ENCODE results near the gene BCOR.
A peak's percentile ranks its signal among the peaks of the same experiment; 100 is the strongest.

The BCOR gene

DNA sequence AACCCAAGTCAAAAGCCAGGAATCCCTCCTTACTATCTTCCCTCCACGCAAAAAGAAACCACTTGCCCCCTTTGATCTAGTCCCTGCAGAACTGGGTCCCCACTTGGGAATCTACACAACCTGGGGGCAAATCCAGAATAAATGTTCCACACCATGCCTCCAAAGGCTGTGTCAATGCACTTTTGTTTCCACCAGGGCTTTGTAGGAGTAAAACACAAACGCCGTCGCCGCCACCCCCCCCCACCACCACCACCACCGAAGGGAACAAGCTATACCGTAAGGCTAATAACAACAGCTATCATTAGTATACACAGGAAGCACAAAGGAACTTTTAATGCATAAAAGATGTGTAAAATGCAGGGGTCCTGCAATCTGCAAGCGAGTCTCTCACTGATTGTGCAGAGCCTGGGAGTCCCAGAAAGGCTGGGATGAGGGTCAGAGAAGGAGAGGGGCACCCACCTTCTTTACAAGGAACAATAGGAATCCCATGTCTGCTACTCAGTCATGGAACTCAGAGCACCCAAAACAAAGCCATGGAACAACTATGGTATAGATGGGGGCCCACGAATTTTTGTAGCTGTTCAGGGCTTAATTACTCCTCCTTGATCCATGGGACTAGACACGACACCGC is 13.2 kb downstream of the BCOR start:
- 42% methylated on average over 5 of the region's 11 CpGs for WGBS
- no peak overlapping the region for H3K27ac ChIP-seq (ENCODE audit: low read length, poor library complexity, severe bottlenecking)
- no peak overlapping the region for H3K4ac ChIP-seq (ENCODE audit: low read depth in 1 of 2, low read length in 2 of 2)
- peaks cover 5% of the 10 kb centered on the region for H3K79me1 ChIP-seq (replicated peaks; ENCODE audit: low read length, poor library complexity, severe bottlenecking)
- H2AFZ ChIP-seq (ENCODE audit: low read depth, low read length): no peak overlapping the region
- no peak overlapping the region for H2BK15ac ChIP-seq (ENCODE audit: low read depth, poor library complexity, severe bottlenecking)
- no peak overlapping the region for H3K4me3 ChIP-seq (ENCODE audit: insufficient read depth in 1 of 2, low read depth in 1 of 2, low read length in 2 of 2)
- peaks cover 0 to 68% of the 10 kb centered on the region in 2 experiments for H3K27me3 ChIP-seq (ENCODE audit: control insufficient read depth in 1 of 2, insufficient read depth in 1 of 2, low read length in 2 of 2)
- no peak for DNase-seq
- H2AK5ac ChIP-seq (ENCODE audit: low read length, severe bottlenecking): no peak overlapping the region
- H3K23ac ChIP-seq (ENCODE audit: low read length in 2 of 2): no peak overlapping the region
- no peak overlapping the region for H4K8ac ChIP-seq (ENCODE audit: low read length)
- peaks cover 31% of the 10 kb centered on the region for H3K4me1 ChIP-seq (ENCODE audit: control insufficient read depth, insufficient read depth, low read depth, low read length)
- H2BK12ac ChIP-seq (ENCODE audit: low read length in 2 of 2): no peak overlapping the region
- H3K9ac ChIP-seq (ENCODE audit: low read length): no peak overlapping the region
- H2BK5ac ChIP-seq (ENCODE audit: low read depth, low read length, poor library complexity, severe bottlenecking): no peak overlapping the region
- no peaks in the 10 kb centered on the region for H3K9me3 ChIP-seq (ENCODE audit: control insufficient read depth, low read length)
- H3K4me2 ChIP-seq (ENCODE audit: low read length, poor library complexity, severe bottlenecking): no peak overlapping the region
- no peak overlapping the region for H3K14ac ChIP-seq (ENCODE audit: low read length in 2 of 2)
- H4K91ac ChIP-seq (ENCODE audit: low read length): no peak overlapping the region
- peak overlapping the region in 1 of 2 experiments; percentile 3 for H3K18ac ChIP-seq (ENCODE audit: low read depth in 1 of 2, low read length in 2 of 2)
- no peak overlapping the region for H2BK120ac ChIP-seq (ENCODE audit: low read depth, low read length)
- peaks cover 0 to 13% of the 10 kb centered on the region in 2 experiments for H3K36me3 ChIP-seq (ENCODE audit: control insufficient read depth in 1 of 2, insufficient read depth in 2 of 2, low read depth in 1 of 2, low read length in 2 of 2)

DNA sequence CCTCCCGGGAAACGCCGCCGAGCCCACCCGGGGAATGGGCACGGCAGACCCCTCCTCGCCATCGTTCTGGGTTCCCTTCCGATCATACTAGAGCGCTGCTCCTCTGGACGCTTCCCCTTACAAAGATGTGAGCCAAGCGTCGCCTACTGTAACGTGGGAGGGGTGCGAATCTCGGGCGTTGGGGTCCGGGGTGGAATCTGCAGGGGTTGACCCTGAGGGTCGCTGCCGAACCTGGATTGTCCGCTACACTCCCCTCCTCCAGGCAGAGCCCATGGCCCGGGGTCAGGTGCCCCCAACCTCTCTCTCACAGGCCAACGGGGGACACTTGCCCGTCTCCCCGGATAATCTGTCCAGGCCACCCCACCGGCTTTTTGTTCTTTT is 13.8 kb downstream of the BCOR start:
- Histone ChIP-seq H3K27ac (ENCODE audit: low read length, poor library complexity, severe bottlenecking) (no peak overlapping the region), H2BK5ac (ENCODE audit: low read depth, low read length, poor library complexity, severe bottlenecking) (no peak overlapping the region), H3K4me1 (ENCODE audit: control insufficient read depth, insufficient read depth, low read depth, low read length) (peaks cover 33% of the 10 kb centered on the region), H3K18ac (ENCODE audit: low read depth in 1 of 2, low read length in 2 of 2) (peak overlapping the region; percentile 33 to 66), H3K27me3 (ENCODE audit: control insufficient read depth in 1 of 2, insufficient read depth in 1 of 2, low read length in 2 of 2) (peaks cover 0 to 65% of the 10 kb centered on the region in 2 experiments), H3K79me1 (replicated peaks; ENCODE audit: low read length, poor library complexity, severe bottlenecking) (peaks cover 5% of the 10 kb centered on the region), H2BK15ac (ENCODE audit: low read depth, poor library complexity, severe bottlenecking) (no peak overlapping the region), H4K91ac (ENCODE audit: low read length) (no peak overlapping the region), H3K9me3 (ENCODE audit: control insufficient read depth, low read length) (no peaks in the 10 kb centered on the region), H2AK5ac (ENCODE audit: low read length, severe bottlenecking) (no peak overlapping the region), H2AFZ (ENCODE audit: low read depth, low read length) (no peak overlapping the region), H3K23ac (ENCODE audit: low read length in 2 of 2) (no peak overlapping the region), H2BK120ac (ENCODE audit: low read depth, low read length) (peak overlapping the region; percentile 34), H3K9ac (ENCODE audit: low read length) (peak overlapping the region; percentile 71), H2BK12ac (ENCODE audit: low read length in 2 of 2) (no peak overlapping the region), H3K36me3 (ENCODE audit: control insufficient read depth in 1 of 2, insufficient read depth in 2 of 2, low read depth in 1 of 2, low read length in 2 of 2) (peaks cover 0 to 13% of the 10 kb centered on the region in 2 experiments), H3K4ac (ENCODE audit: low read depth in 1 of 2, low read length in 2 of 2) (no peak overlapping the region), H3K4me3 (ENCODE audit: insufficient read depth in 1 of 2, low read depth in 1 of 2, low read length in 2 of 2) (peak overlapping the region; percentile 47 to 69), H4K8ac (ENCODE audit: low read length) (peak overlapping the region; percentile 37), H3K4me2 (ENCODE audit: low read length, poor library complexity, severe bottlenecking) (peak overlapping the region; percentile 70), H3K14ac (ENCODE audit: low read length in 2 of 2) (no peak overlapping the region)
- WGBS: 23% methylated on average over 13 of the region's 26 CpGs
- no peak for DNase-seq

DNA sequence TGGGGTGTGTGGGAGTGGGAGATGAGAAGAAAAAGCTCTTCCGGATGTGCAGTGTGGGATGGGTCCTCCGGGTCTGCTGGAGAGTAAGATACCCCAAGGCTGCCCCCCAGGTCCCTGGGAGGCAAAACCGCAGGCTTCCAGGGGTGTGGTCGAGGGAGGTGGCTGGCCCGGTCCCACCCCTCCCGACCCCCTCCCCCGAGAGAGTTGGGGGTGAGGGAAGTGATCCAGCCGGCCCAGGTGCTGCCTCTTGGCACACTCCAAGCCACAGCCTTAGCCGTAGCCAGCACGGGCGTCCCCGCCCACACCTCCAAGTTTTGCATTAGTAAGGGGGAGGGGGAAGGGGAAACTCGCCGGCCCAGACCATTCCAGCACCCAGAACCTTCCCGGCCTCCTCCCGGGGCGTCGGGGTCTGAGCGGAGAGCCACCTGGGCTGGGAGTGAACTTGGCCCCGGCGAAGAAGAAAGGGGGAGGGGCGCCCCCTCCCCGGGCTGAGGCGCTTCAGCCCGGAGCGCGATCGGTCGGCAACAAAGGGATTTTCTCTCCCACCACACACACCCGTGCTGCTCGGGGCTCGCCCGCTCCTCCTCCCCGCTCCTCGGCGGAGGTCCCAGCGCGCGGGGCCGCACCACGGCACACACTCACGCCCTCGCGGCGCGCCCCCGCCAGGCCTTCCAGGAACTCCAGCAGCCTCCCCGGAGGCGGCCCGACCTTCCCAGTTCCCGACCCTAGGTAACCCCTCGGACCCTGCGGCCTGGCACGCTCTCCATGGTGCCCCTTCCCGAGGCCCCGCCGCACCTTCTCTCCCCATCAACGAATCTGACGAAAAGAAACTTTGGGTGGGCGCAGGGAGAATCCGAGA is 14.4 kb downstream of the BCOR start:
- Histone ChIP-seq H2BK12ac (ENCODE audit: low read length in 2 of 2) (no peak overlapping the region), H3K79me1 (replicated peaks; ENCODE audit: low read length, poor library complexity, severe bottlenecking) (peaks cover 5% of the 10 kb centered on the region), H2AFZ (ENCODE audit: low read depth, low read length) (no peak overlapping the region), H2AK5ac (ENCODE audit: low read length, severe bottlenecking) (no peak overlapping the region), H3K14ac (ENCODE audit: low read length in 2 of 2) (no peak overlapping the region), H3K9ac (ENCODE audit: low read length) (peak overlapping the region; percentile 71), H3K27me3 (ENCODE audit: control insufficient read depth in 1 of 2, insufficient read depth in 1 of 2, low read length in 2 of 2) (peaks cover 0 to 58% of the 10 kb centered on the region in 2 experiments), H2BK15ac (ENCODE audit: low read depth, poor library complexity, severe bottlenecking) (no peak overlapping the region), H3K23ac (ENCODE audit: low read length in 2 of 2) (no peak overlapping the region), H3K4ac (ENCODE audit: low read depth in 1 of 2, low read length in 2 of 2) (no peak overlapping the region), H3K18ac (ENCODE audit: low read depth in 1 of 2, low read length in 2 of 2) (peak overlapping the region; percentile 33 to 66), H3K4me2 (ENCODE audit: low read length, poor library complexity, severe bottlenecking) (peak overlapping the region; percentile 70), H3K4me1 (ENCODE audit: control insufficient read depth, insufficient read depth, low read depth, low read length) (peaks cover 35% of the 10 kb centered on the region), H2BK5ac (ENCODE audit: low read depth, low read length, poor library complexity, severe bottlenecking) (no peak overlapping the region), H4K8ac (ENCODE audit: low read length) (peak overlapping the region; percentile 37), H3K4me3 (ENCODE audit: insufficient read depth in 1 of 2, low read depth in 1 of 2, low read length in 2 of 2) (peak overlapping the region; percentile 47 to 69), H3K36me3 (ENCODE audit: control insufficient read depth in 1 of 2, insufficient read depth in 2 of 2, low read depth in 1 of 2, low read length in 2 of 2) (peaks cover 0 to 13% of the 10 kb centered on the region in 2 experiments), H2BK120ac (ENCODE audit: low read depth, low read length) (peak overlapping the region; percentile 61), H3K27ac (ENCODE audit: low read length, poor library complexity, severe bottlenecking) (no peak overlapping the region), H3K9me3 (ENCODE audit: control insufficient read depth, low read length) (no peaks in the 10 kb centered on the region), H4K91ac (ENCODE audit: low read length) (no peak overlapping the region)
- WGBS: under 1% methylated on average over 27 of the region's 61 CpGs
- no peak for DNase-seq

DNA sequence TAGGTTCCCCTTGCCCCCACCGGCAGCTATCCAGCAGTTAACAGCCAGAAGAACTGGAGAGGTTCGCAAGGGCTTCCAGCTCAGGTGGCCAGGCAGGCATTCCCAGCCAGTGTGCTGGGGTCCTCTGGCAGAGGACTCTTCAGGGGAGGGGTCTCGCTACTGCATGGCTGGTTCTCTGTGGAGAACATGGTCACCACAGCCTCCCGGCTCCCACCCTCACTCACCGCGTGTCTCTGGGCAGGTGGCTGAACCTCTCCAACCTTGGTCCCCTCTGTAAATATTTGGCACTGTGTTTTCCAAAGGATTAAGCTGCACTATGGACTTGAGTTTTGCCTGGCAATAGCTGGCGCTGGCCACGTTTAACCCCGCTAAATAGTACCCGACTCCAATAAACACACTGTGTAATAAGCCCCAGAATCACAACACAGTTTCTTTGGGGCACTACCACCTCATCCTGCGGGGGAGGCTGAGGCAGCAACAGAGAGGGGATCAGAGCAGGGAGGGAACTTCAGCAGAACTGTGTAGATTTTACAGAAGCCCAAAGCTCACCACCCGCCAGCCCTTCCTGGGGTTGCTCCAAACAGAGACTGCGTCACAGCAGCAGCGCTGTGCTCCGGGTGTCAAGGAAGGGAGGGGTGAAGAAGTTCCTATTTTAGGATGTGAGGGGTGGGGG is 15.2 kb downstream of the BCOR start:
- H4K91ac ChIP-seq (ENCODE audit: low read length): no peak overlapping the region
- 83% methylated on average over 13 of the region's 15 CpGs for WGBS
- no peak overlapping the region for H2BK120ac ChIP-seq (ENCODE audit: low read depth, low read length)
- no peak overlapping the region for H3K4ac ChIP-seq (ENCODE audit: low read depth in 1 of 2, low read length in 2 of 2)
- H3K4me2 ChIP-seq (ENCODE audit: low read length, poor library complexity, severe bottlenecking): peak overlapping the region; percentile 70
- H3K9me3 ChIP-seq (ENCODE audit: control insufficient read depth, low read length): no peaks in the 10 kb centered on the region
- H4K8ac ChIP-seq (ENCODE audit: low read length): no peak overlapping the region
- no peak overlapping the region for H2BK15ac ChIP-seq (ENCODE audit: low read depth, poor library complexity, severe bottlenecking)
- DNase-seq: no peak
- no peak overlapping the region for H2AFZ ChIP-seq (ENCODE audit: low read depth, low read length)
- H3K9ac ChIP-seq (ENCODE audit: low read length): no peak overlapping the region
- H2BK5ac ChIP-seq (ENCODE audit: low read depth, low read length, poor library complexity, severe bottlenecking): no peak overlapping the region
- no peak overlapping the region for H3K18ac ChIP-seq (ENCODE audit: low read depth in 1 of 2, low read length in 2 of 2)
- no peak overlapping the region for H2AK5ac ChIP-seq (ENCODE audit: low read length, severe bottlenecking)
- peaks cover 0 to 56% of the 10 kb centered on the region in 2 experiments for H3K27me3 ChIP-seq (ENCODE audit: control insufficient read depth in 1 of 2, insufficient read depth in 1 of 2, low read length in 2 of 2)
- H3K23ac ChIP-seq (ENCODE audit: low read length in 2 of 2): no peak overlapping the region
- H3K4me3 ChIP-seq (ENCODE audit: insufficient read depth in 1 of 2, low read depth in 1 of 2, low read length in 2 of 2): no peak overlapping the region
- H3K79me1 ChIP-seq (replicated peaks; ENCODE audit: low read length, poor library complexity, severe bottlenecking): peaks cover 7% of the 10 kb centered on the region
- H3K36me3 ChIP-seq (ENCODE audit: control insufficient read depth in 1 of 2, insufficient read depth in 2 of 2, low read depth in 1 of 2, low read length in 2 of 2): peaks cover 0 to 20% of the 10 kb centered on the region in 2 experiments
- no peak overlapping the region for H3K14ac ChIP-seq (ENCODE audit: low read length in 2 of 2)
- H3K4me1 ChIP-seq (ENCODE audit: control insufficient read depth, insufficient read depth, low read depth, low read length): peaks cover 34% of the 10 kb centered on the region
- H3K27ac ChIP-seq (ENCODE audit: low read length, poor library complexity, severe bottlenecking): no peak overlapping the region
- no peak overlapping the region for H2BK12ac ChIP-seq (ENCODE audit: low read length in 2 of 2)

All from mesenchymal stem cell (in vitro differentiated cells and primary cell).